ENCODE data around the gene CA11.
"Not testable (repeated sequence)": the region's sequence is repeated elsewhere in the genome, so short reads cannot be mapped to it uniquely, and the experiment has no call there.

Gene CA11

GRCh38 chr19:48639483-48640375 lies 6.3 kb downstream of the CA11 start:
- DNase-seq, result no peak

- no peak for DNase-seq
Measured at GRCh38 chr19:48638831-48639381, 7.1 kb downstream of the CA11 start.

GRCh38 chr19:48637948-48638830 lies 7.8 kb downstream of the CA11 start:
- peak; percentile 93 for DNase-seq

- DNase-seq, result peak; percentile 99
Measured at GRCh38 chr19:48637449-48637947, 8.5 kb downstream of the CA11 start.

GRCh38 chr19:48636859-48637448 lies 9.0 kb downstream of the CA11 start, which contains the start of gene DBP:
Gene DBP (minus strand): TSS chr19:48637379. CDS start chr19:48636994, 385 bp downstream.
- DNase-seq, result no peak

- DNase-seq, result no peak
Measured at GRCh38 chr19:48635966-48636858, 9.8 kb downstream of the CA11 start.

GRCh38 chr19:48635263-48635965 lies 10.6 kb downstream of the CA11 start:
- DNase-seq, result no peak

- peak; percentile 95 for DNase-seq
Measured at GRCh38 chr19:48634424-48635262, 11.3 kb downstream of the CA11 start.

GRCh38 chr19:48634036-48634342 lies 12.0 kb downstream of the CA11 start:
- DNase-seq, result no peak

GRCh38 chr19:48633148-48634035 lies 12.6 kb downstream of the CA11 start:
- no peak for DNase-seq

- DNase-seq, result no peak
Measured at GRCh38 chr19:48632692-48633147, 13.3 kb downstream of the CA11 start.

GRCh38 chr19:48632286-48632685 lies 13.7 kb downstream of the CA11 start:
- DNase-seq, result not testable (repeated sequence)

- DNase-seq, result no peak
Measured at GRCh38 chr19:48631225-48631624, 14.8 kb downstream of the CA11 start.

- DNase-seq, result peak; percentile 45
Measured at GRCh38 chr19:48630296-48631063, 15.5 kb downstream of the CA11 start.

- no peak for DNase-seq
Measured at GRCh38 chr19:48629599-48630295, 16.2 kb downstream of the CA11 start.

GRCh38 chr19:48629297-48629598 lies 16.7 kb downstream of the CA11 start:
- no peak for DNase-seq

- DNase-seq, result no peak
Measured at GRCh38 chr19:48628486-48629296, 17.3 kb downstream of the CA11 start.

All from fibroblast of skin of right quadriceps (primary cell).